ENCODE results near the gene LPIN2.

GRCh38 chr18:2987876-2988790, 24.8 kb downstream of the LPIN2 start:
- TF ChIP-seq POLR2A (IDR thresholded peaks at IDR 0.05; ENCODE audit: low read length) (no peak), GATA1 (IDR thresholded peaks at IDR 0.05; ENCODE audit: low read depth, low read length) (no peak)

Measured in erythroblast (primary cell).